ENCODE data around the gene TMTC4.
"Not testable (repeated sequence)": the region's sequence is repeated elsewhere in the genome, so short reads cannot be mapped to it uniquely, and the experiment has no call there.

Gene TMTC4, protein sequence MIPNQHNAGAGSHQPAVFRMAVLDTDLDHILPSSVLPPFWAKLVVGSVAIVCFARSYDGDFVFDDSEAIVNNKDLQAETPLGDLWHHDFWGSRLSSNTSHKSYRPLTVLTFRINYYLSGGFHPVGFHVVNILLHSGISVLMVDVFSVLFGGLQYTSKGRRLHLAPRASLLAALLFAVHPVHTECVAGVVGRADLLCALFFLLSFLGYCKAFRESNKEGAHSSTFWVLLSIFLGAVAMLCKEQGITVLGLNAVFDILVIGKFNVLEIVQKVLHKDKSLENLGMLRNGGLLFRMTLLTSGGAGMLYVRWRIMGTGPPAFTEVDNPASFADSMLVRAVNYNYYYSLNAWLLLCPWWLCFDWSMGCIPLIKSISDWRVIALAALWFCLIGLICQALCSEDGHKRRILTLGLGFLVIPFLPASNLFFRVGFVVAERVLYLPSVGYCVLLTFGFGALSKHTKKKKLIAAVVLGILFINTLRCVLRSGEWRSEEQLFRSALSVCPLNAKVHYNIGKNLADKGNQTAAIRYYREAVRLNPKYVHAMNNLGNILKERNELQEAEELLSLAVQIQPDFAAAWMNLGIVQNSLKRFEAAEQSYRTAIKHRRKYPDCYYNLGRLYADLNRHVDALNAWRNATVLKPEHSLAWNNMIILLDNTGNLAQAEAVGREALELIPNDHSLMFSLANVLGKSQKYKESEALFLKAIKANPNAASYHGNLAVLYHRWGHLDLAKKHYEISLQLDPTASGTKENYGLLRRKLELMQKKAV

DNA sequence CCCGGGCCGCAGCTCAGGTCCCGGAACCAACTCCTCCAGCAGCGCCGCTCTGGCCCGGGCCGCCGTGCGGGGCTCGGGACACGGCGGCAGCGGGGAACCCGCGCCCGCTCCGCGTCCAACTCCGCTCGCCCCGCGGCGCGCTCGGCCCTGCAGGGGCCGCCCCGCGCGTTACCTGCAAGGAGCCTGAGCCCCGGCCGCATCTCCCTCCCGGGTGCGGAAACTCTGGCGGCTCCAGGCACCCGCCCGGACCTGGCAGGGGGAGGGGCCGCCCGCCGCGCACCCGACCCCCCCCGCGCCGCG lies at the start of gene TMTC4:
Gene TMTC4 (minus strand): TSS at position 224 of the 300 bp plus-strand sequence. CDS start 4,433 bp downstream, outside the sequence.
- Histone ChIP-seq H3K9me3 (ENCODE audit: control insufficient read depth, low read length) (no peaks in the 10 kb centered on the region), H3K4me1 (ENCODE audit: control insufficient read depth, insufficient read depth, low read length) (peaks cover 10% of the 10 kb centered on the region), H3K27me3 (ENCODE audit: control insufficient read depth, insufficient read depth, low read length) (no peaks in the 10 kb centered on the region), H3K9ac (ENCODE audit: low read length) (peak within 1 kb of the TSS; percentile 76), H3K4me3 (ENCODE audit: low read length) (peak within 1 kb of the TSS; percentile 67), H3K36me3 (ENCODE audit: control insufficient read depth, insufficient read depth, low read length) (no peaks in the 10 kb centered on the region)

DNA sequence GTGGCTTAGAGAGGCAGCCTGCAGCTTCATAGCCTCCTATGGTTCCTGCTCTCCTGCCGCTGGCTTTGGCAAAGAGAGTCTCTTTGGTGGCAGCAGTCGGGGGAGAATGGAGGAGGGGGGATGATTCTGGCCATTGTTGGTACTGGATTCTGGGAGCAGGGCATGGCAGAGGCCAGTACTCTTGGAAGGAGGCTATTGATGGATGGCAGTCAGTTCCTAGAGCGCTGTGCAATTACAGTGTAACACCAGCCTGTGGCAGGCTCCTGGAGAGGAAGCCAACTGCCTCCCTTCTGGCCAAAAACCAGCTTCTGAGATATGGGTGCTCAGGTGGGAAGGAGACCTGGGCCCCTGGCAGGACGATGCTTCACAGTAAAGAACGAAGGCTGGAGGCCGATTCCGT lies 47.9 kb upstream of the TMTC4 start:
- no peaks in the 10 kb centered on the region for H3K27me3 ChIP-seq (ENCODE audit: control insufficient read depth, insufficient read depth, low read length)
- H3K36me3 ChIP-seq (ENCODE audit: control insufficient read depth, insufficient read depth, low read length) = no peaks in the 10 kb centered on the region
- H3K9me3 ChIP-seq (ENCODE audit: control insufficient read depth, low read length) = no peaks in the 10 kb centered on the region
- no peak overlapping the region for H3K9ac ChIP-seq (ENCODE audit: low read length)
- no peaks in the 10 kb centered on the region for H3K4me1 ChIP-seq (ENCODE audit: control insufficient read depth, insufficient read depth, low read length)
- no peak overlapping the region for H3K4me3 ChIP-seq (ENCODE audit: low read length)

DNA sequence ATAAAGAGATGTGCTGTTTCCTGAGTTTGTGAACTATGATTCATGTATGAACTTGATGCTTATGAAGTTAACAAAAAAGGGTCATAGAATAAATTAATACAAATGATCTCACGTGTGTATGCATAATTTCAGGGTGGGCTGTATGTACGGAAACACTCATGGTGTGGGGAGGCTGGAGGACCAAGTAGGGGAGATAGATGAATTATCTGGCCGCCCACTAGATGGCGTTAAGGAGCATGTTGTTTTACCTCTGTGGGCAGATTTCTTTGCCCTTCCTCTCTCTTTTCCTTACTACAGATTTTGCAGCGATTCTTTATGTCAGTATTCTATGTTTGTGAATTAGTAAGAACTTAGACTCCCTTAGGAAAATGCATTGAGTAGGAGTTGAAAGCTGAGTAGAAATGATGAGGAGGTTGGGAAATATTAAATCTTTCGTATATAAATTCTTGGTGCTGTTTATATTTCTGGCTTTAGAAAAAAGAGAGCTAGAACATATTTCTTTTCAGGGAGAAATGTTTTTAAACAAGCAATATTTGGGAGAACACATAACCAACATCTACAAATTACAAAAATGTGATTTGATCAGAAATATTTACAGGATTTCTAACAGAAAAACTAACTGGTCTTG lies 47.4 kb upstream of the TMTC4 start:
- H3K9me3 ChIP-seq (ENCODE audit: control insufficient read depth, low read length) = no peaks in the 10 kb centered on the region
- H3K9ac ChIP-seq (ENCODE audit: low read length) = no peak overlapping the region
- H3K4me3 ChIP-seq (ENCODE audit: low read length) = no peak overlapping the region
- no peaks in the 10 kb centered on the region for H3K4me1 ChIP-seq (ENCODE audit: control insufficient read depth, insufficient read depth, low read length)
- no peaks in the 10 kb centered on the region for H3K27me3 ChIP-seq (ENCODE audit: control insufficient read depth, insufficient read depth, low read length)
- H3K36me3 ChIP-seq (ENCODE audit: control insufficient read depth, insufficient read depth, low read length) = no peaks in the 10 kb centered on the region

DNA sequence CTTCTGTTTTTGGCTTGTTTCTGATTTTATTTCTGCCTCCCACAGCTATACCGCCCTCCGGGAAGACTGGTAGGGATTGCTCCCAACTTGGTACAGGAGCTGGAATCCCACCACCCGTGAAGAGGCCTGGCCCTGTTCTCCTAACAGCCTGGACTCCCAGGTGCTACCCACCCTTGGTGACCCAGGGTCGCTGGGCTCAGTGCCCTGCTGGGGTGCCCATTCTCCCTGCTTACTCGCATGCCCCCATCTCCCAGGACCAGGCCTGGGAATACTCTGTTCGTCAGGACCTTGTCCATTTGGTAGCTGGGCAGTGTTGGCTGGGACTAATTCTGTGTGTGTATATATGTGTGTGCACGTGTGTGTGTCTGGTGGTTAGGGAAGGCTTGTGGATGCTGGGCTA lies 41.0 kb upstream of the TMTC4 start:
- no peaks in the 10 kb centered on the region for H3K27me3 ChIP-seq (ENCODE audit: control insufficient read depth, insufficient read depth, low read length)
- no peak overlapping the region for H3K4me3 ChIP-seq (ENCODE audit: low read length)
- no peak overlapping the region for H3K9ac ChIP-seq (ENCODE audit: low read length)
- H3K36me3 ChIP-seq (ENCODE audit: control insufficient read depth, insufficient read depth, low read length) = no peaks in the 10 kb centered on the region
- H3K9me3 ChIP-seq (ENCODE audit: control insufficient read depth, low read length) = no peaks in the 10 kb centered on the region
- H3K4me1 ChIP-seq (ENCODE audit: control insufficient read depth, insufficient read depth, low read length) = no peaks in the 10 kb centered on the region

DNA sequence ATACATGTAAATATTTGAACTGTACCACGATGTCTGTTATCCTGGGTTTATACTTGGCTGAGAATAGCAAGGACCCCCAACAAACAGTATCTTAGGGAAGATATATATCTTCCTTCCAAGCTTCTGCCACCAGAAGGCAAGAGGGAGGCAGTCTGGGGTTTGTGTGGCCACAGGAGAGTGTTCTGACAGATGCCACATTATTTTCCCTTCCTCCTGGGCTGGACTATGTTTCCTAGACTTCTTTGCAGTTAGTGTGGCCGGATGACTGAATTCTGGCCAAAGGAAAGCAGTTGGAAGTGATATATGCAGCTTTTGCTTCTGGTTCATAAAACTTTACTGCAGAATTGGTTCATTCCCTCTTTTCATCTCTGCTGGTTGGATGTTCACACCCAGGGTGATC lies 39.9 kb upstream of the TMTC4 start:
- Histone ChIP-seq H3K27me3 (ENCODE audit: control insufficient read depth, insufficient read depth, low read length) (no peaks in the 10 kb centered on the region), H3K9ac (ENCODE audit: low read length) (no peak overlapping the region), H3K36me3 (ENCODE audit: control insufficient read depth, insufficient read depth, low read length) (no peaks in the 10 kb centered on the region), H3K4me1 (ENCODE audit: control insufficient read depth, insufficient read depth, low read length) (no peaks in the 10 kb centered on the region), H3K4me3 (ENCODE audit: low read length) (no peak overlapping the region), H3K9me3 (ENCODE audit: control insufficient read depth, low read length) (no peaks in the 10 kb centered on the region)

DNA sequence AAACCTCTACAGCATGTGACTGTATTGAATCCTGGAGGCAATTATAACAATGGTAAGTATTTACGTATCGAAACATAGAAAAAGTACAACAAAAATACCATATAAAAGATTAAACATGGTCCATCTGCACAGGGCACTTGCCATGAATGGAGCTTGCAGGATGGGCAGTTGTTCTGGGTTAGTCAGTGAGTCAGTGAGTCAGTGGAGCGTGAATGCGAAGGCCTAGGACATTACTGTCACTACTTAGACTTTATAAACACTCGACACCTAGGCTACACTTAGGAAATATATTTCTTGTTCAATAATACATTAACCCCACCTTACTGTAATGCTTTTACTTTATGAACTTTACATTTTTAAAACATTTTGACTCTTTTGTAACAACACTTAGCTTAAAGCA lies 35.6 kb upstream of the TMTC4 start:
- Histone ChIP-seq H3K4me1 (ENCODE audit: control insufficient read depth, insufficient read depth, low read length) (no peaks in the 10 kb centered on the region), H3K36me3 (ENCODE audit: control insufficient read depth, insufficient read depth, low read length) (no peaks in the 10 kb centered on the region), H3K27me3 (ENCODE audit: control insufficient read depth, insufficient read depth, low read length) (no peaks in the 10 kb centered on the region), H3K9ac (ENCODE audit: low read length) (no peak overlapping the region), H3K4me3 (ENCODE audit: low read length) (no peak overlapping the region), H3K9me3 (ENCODE audit: control insufficient read depth, low read length) (no peaks in the 10 kb centered on the region)

DNA sequence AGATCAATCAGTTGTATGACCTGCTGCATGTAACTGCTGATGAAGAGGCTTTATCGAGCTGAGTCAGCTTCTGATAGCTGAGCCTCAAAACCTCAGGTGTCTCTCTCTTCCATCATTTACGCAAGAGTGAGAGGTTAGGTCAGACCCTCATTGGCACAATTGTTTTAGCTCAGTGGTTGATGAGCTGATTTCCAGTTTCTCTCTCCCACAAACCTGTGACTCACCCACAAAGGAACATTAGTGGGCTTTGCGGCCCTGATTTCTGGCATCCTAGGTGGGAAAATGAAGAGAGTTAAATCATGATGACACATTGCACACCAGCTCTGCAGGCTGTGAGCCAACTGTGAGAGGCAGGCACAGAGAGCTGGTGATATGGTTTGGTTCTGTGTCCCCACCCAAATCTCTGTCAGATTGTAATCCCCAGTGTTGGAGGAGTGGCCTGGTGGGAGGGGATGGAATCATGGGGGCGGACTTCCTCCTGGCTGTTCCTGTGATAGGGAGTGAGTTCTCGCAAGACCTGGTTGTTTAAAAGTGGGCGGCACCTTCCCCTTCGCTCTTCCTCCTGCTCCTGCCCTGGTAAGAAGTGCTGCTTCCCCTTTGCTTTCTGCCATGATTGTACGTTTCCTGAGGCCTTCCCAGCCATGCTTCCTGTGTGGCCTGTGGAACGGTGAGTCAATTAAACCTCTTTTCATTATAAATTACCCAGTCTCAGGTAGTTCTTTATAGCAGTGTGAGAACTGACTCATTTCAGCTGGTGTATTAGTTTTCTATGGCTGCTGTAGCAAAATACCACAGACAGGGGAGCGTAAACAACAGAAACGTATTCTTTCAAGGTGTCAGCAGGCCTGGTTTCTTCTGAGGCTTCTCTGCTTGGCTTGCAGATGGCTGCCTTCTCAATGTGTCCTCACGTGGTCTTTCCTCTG lies 33.5 kb upstream of the TMTC4 start:
- no peak overlapping the region for H3K9ac ChIP-seq (ENCODE audit: low read length)
- no peak overlapping the region for H3K4me3 ChIP-seq (ENCODE audit: low read length)
- H3K9me3 ChIP-seq (ENCODE audit: control insufficient read depth, low read length) = no peaks in the 10 kb centered on the region
- no peaks in the 10 kb centered on the region for H3K36me3 ChIP-seq (ENCODE audit: control insufficient read depth, insufficient read depth, low read length)
- H3K4me1 ChIP-seq (ENCODE audit: control insufficient read depth, insufficient read depth, low read length) = no peaks in the 10 kb centered on the region
- H3K27me3 ChIP-seq (ENCODE audit: control insufficient read depth, insufficient read depth, low read length) = no peaks in the 10 kb centered on the region

DNA sequence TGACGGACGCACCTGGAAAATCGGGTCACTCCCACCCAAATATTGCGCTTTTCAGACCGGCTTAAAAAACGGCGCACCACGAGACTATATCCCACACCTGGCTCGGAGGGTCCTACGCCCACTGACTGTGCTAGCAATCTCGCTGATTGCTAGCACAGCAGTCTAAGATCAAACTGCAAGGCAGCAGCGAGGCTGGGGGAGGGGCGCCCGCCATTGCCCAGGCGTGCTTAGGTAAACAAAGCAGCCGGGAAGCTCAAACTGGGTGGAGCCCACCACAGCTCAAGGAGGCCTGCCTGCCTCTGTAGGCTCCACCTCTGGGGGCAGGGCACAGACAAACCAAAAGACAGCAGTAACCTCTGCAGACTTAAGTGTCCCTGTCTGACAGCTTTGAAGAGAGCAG lies 23.7 kb upstream of the TMTC4 start:
- H3K4me3 ChIP-seq (ENCODE audit: low read length); H3K9ac ChIP-seq (ENCODE audit: low read length); H3K4me1 ChIP-seq (ENCODE audit: control insufficient read depth, insufficient read depth, low read length); H3K9me3 ChIP-seq (ENCODE audit: control insufficient read depth, low read length); H3K36me3 ChIP-seq (ENCODE audit: control insufficient read depth, insufficient read depth, low read length); H3K27me3 ChIP-seq (ENCODE audit: control insufficient read depth, insufficient read depth, low read length): not testable (repeated sequence)

DNA sequence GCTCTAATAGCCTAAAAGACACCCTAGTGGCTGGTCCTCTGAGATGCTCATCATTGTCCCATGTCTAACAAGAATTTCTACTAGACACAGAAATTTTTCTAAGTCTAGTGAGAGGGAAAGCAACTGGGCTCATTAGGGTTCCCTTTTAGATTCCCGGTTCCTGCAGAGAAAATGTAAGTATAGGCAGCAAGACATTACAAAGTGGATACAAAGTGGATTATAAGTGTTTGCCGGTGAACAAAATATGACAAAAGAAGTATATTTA lies 20.8 kb upstream of the TMTC4 start:
- Histone ChIP-seq H3K9me3 (ENCODE audit: control insufficient read depth, low read length) (no peaks in the 10 kb centered on the region), H3K4me1 (ENCODE audit: control insufficient read depth, insufficient read depth, low read length) (peaks cover 7% of the 10 kb centered on the region), H3K36me3 (ENCODE audit: control insufficient read depth, insufficient read depth, low read length) (no peaks in the 10 kb centered on the region), H3K9ac (ENCODE audit: low read length) (no peak overlapping the region), H3K4me3 (ENCODE audit: low read length) (no peak overlapping the region), H3K27me3 (ENCODE audit: control insufficient read depth, insufficient read depth, low read length) (no peaks in the 10 kb centered on the region)

DNA sequence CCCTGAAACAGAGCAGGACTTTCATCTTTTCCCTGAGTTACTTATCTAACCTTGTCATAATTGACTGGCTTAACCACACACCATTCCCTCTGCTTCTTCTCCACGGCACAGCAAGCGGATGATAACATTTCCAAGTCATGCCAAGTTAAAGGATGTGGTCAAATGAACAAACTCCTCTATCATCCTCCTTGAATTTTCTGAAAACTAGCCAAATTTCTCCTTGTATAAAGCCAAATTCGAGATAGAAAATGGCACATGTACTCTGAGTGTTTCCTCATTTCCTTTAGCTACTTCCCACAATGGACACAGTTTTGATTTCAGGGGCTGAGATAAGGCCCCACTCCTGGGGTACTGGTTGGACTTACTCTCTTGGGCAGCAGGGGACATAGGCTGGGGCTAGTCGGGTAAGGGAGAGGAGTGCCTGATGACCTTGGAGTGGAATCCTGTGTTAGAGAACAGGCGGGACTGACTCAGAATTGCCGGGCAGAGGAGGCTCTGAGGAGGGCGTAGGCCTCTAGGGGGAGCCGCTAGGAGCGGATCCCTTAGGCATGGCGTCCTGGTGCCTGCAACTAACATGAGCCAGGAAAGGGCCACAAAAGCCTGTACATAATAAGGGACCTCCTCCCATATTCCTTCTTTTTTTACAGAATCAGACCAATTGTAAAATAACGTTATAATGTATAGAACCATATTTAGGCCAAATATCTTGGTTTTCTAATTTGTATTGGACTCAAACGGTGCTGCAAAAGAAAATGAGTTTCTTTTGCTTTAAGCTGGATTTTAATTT lies 20.3 kb upstream of the TMTC4 start:
- Histone ChIP-seq H3K27me3 (ENCODE audit: control insufficient read depth, insufficient read depth, low read length) (no peaks in the 10 kb centered on the region), H3K4me1 (ENCODE audit: control insufficient read depth, insufficient read depth, low read length) (peaks cover 7% of the 10 kb centered on the region)

DNA sequence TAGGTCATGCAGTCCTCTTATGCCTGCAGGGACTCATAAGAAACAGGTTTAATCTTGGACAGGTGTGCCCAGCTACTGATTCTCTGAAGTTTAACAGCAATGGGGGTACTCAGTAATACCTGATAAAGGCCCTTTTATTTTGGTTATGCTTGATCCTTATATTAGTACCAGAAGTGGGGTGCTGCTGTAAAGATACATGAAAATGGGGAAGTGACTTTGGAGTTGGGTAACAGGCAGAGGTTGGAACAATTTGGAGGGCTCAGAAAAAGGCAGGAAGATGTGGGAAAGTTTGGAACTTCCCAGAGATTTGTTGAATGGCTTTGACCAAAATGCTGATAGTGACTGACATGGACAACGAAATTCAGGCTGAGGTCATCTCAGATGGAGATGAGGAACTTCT lies 14.6 kb upstream of the TMTC4 start:
- Histone ChIP-seq H3K4me1 (ENCODE audit: control insufficient read depth, insufficient read depth, low read length) (no peaks in the 10 kb centered on the region), H3K4me3 (ENCODE audit: low read length) (no peak overlapping the region)

More for the DNA sequence above, 20.3 kb upstream of the TMTC4 start:
- H3K9me3 ChIP-seq (ENCODE audit: control insufficient read depth, low read length) = no peaks in the 10 kb centered on the region
- no peak overlapping the region for H3K9ac ChIP-seq (ENCODE audit: low read length)
- no peak overlapping the region for H3K4me3 ChIP-seq (ENCODE audit: low read length)
- no peaks in the 10 kb centered on the region for H3K36me3 ChIP-seq (ENCODE audit: control insufficient read depth, insufficient read depth, low read length)

More for the DNA sequence above, 14.6 kb upstream of the TMTC4 start:
- Histone ChIP-seq H3K36me3 (ENCODE audit: control insufficient read depth, insufficient read depth, low read length) (no peaks in the 10 kb centered on the region), H3K9ac (ENCODE audit: low read length) (no peak overlapping the region), H3K27me3 (ENCODE audit: control insufficient read depth, insufficient read depth, low read length) (no peaks in the 10 kb centered on the region), H3K9me3 (ENCODE audit: control insufficient read depth, low read length) (no peaks in the 10 kb centered on the region)

Measured in mucosa of stomach (tissue), 1 donor.